H9 (cell line): ENCODE data around the gene ATG2A. TPM values are rescaled to one million over a fixed set of nuclear protein-coding genes. Genes with fewer than 3 reads are reported as not detected.

ENCODE experiments used
- DNase-seq: peaks from one replicate; pipeline ENCODE4 v3.0.0-alpha.2; 2017
- H2AFZ ChIP-seq: one replicate; pipeline ENCODE4 v1.6.1; 2013; ENCODE audit warnings: mild to moderate bottlenecking, low read length, control low read depth, moderate library complexity
- H2AK5ac ChIP-seq: 2 replicates; pipeline ENCODE4 v1.6.1; 2013; ENCODE audit warnings: low read length, control low read depth, mixed read lengths; ENCODE audit not compliant: insufficient read length
- H2BK120ac ChIP-seq: one replicate; pipeline ENCODE4 v1.6.1; 2013; ENCODE audit warnings: low read depth, mild to moderate bottlenecking, low read length, control low read depth, inconsistent platforms; ENCODE audit not compliant: poor library complexity, severe bottlenecking
- H2BK12ac ChIP-seq: 2 replicates; pipeline ENCODE4 v1.6.1; 2013; ENCODE audit warnings: low read length, control low read depth, mixed read lengths, low read depth; ENCODE audit not compliant: insufficient read length
- H2BK15ac ChIP-seq: 2 replicates; pipeline ENCODE4 v1.6.1; 2013; ENCODE audit warnings: low read depth, low read length, control low read depth
- H2BK20ac ChIP-seq: one replicate; pipeline ENCODE4 v1.6.1; 2013; ENCODE audit warnings: low read depth, mild to moderate bottlenecking, low read length, control low read depth, inconsistent platforms; ENCODE audit not compliant: poor library complexity, severe bottlenecking
- H2BK5ac ChIP-seq: 2 replicates; pipeline ENCODE4 v1.6.1; 2013; ENCODE audit warnings: low read length, control low read depth, mixed read lengths; ENCODE audit not compliant: insufficient read length
- H3K14ac ChIP-seq: 2 replicates; pipeline ENCODE4 v1.6.1; 2013; ENCODE audit warnings: low read length, control low read depth; ENCODE audit not compliant: insufficient read depth
- H3K18ac ChIP-seq: 2 replicates; pipeline ENCODE4 v1.6.1; 2013; ENCODE audit warnings: low read depth, mild to moderate bottlenecking, mixed read lengths, low read length, control low read depth; ENCODE audit not compliant: insufficient read length
- H3K23ac ChIP-seq: 2 replicates; pipeline ENCODE4 v1.6.1; 2013; ENCODE audit warnings: low read length, control low read depth, mixed read lengths, low read depth; ENCODE audit not compliant: insufficient read length
- H3K23me2 ChIP-seq: 2 replicates; pipeline ENCODE4 v1.6.1; 2013; ENCODE audit warnings: low read depth, mild to moderate bottlenecking, mixed read lengths, low read length, control low read depth; ENCODE audit not compliant: insufficient read length, poor library complexity, severe bottlenecking
- H3K27ac ChIP-seq: 2 replicates; pipeline ENCODE4 v1.5.1; 2013; ENCODE audit warnings: low read length, control low read depth, mixed read lengths, low read depth; ENCODE audit not compliant: insufficient read length
- H3K27me3 ChIP-seq: 2 replicates; pipeline ENCODE4 v1.6.1; 2013; ENCODE audit warnings: low read length, control low read depth, inconsistent platforms; ENCODE audit not compliant: insufficient read depth
- H3K4ac ChIP-seq: 2 replicates; pipeline ENCODE4 v1.6.1; 2013; ENCODE audit warnings: low read depth, mild to moderate bottlenecking, control low read depth, inconsistent platforms, low read length, moderate library complexity
- H3K4me1 ChIP-seq: 2 replicates; pipeline ENCODE4 v1.6.1; 2013; ENCODE audit warnings: low read length, control low read depth, inconsistent platforms; ENCODE audit not compliant: insufficient read depth
- H3K4me2 ChIP-seq: 2 replicates; pipeline ENCODE4 v1.6.1; 2013; ENCODE audit warnings: low read length, control low read depth, mixed read lengths; ENCODE audit not compliant: insufficient read length, insufficient read depth
- H3K56ac ChIP-seq: 2 replicates; pipeline ENCODE4 v1.6.1; 2013; ENCODE audit warnings: low read depth, mild to moderate bottlenecking, mixed read lengths, low read length, control low read depth; ENCODE audit not compliant: insufficient read length
- H3K79me1 ChIP-seq: 2 replicates; pipeline ENCODE4 v1.6.1; 2013; ENCODE audit warnings: low read depth, mild to moderate bottlenecking, moderate library complexity, low read length, control low read depth, inconsistent platforms; ENCODE audit not compliant: insufficient read depth, poor library complexity, severe bottlenecking
- H3K79me2 ChIP-seq: 2 replicates; pipeline ENCODE4 v1.6.1; 2013; ENCODE audit warnings: low read length, control low read depth, inconsistent platforms; ENCODE audit not compliant: insufficient read depth
- H3K9ac ChIP-seq: 2 replicates; pipeline ENCODE4 v1.6.1; 2013; ENCODE audit warnings: low read length, control low read depth, mixed read lengths; ENCODE audit not compliant: insufficient read length; ENCODE audit errors: extremely low read depth
- H3K9me3 ChIP-seq: one replicate; pipeline ENCODE4 v1.6.1; 2013; ENCODE audit warnings: low read depth, low read length, inconsistent platforms; ENCODE audit not compliant: control insufficient read depth
- H3T11ph ChIP-seq: one replicate; pipeline ENCODE4 v1.6.1; 2013; ENCODE audit warnings: mild to moderate bottlenecking, low read length, control low read depth, inconsistent platforms
- H4K20me1 ChIP-seq: one replicate; pipeline ENCODE4 v1.6.1; 2013; ENCODE audit not compliant: control insufficient read depth, insufficient read length, insufficient read depth
- H4K5ac ChIP-seq: 2 replicates; pipeline ENCODE4 v1.6.1; 2013; ENCODE audit warnings: low read depth, mild to moderate bottlenecking, mixed read lengths, low read length, control low read depth; ENCODE audit not compliant: insufficient read length
- H4K8ac ChIP-seq: replicated peaks from 2 replicates; pipeline ENCODE4 v1.6.1; 2013; ENCODE audit warnings: low read length, control low read depth, mixed read lengths, low read depth; ENCODE audit not compliant: insufficient read length
- H4K91ac ChIP-seq: 2 replicates; pipeline ENCODE4 v1.6.1; 2013; ENCODE audit warnings: low read depth, mild to moderate bottlenecking, moderate library complexity, mixed read lengths, low read length, control low read depth; ENCODE audit not compliant: insufficient read length
- H3K27ac Mint-ChIP-seq, 3 experiments: 2 replicates in 2 of 3; 3 replicates in 1 of 3; pipeline ENCODE4 v1.8.0; 2020 to 2021; ENCODE audit warnings: mixed read lengths in 3 of 3, mild to moderate bottlenecking in 1 of 3, moderate library complexity in 1 of 3
- H3K27me3 Mint-ChIP-seq: 2 replicates; pipeline ENCODE4 v1.8.0; 2021; ENCODE audit warnings: low read depth, mild to moderate bottlenecking, moderate library complexity, mixed read lengths
- H3K36me3 Mint-ChIP-seq, 3 experiments: 2 replicates in 2 of 3; 3 replicates in 1 of 3; pipeline ENCODE4 v1.8.0; 2020 to 2021; ENCODE audit warnings: low read depth in 3 of 3, mixed read lengths in 3 of 3; ENCODE audit not compliant: insufficient read depth in 1 of 3
- H3K4me1 Mint-ChIP-seq, 2 experiments: 2 replicates each; pipeline ENCODE4 v1.8.0; 2020; ENCODE audit warnings: mixed read lengths in 2 of 2
- H3K4me3 Mint-ChIP-seq, 2 experiments: 2 replicates in 1 of 2; 3 replicates in 1 of 2; pipeline ENCODE4 v1.8.0; 2020 to 2021; ENCODE audit warnings: mild to moderate bottlenecking in 2 of 2, mixed read lengths in 2 of 2, moderate library complexity in 1 of 2
- H3K9me3 Mint-ChIP-seq, 2 experiments: 2 replicates in 1 of 2; 3 replicates in 1 of 2; pipeline ENCODE4 v1.8.0; 2020; ENCODE audit warnings: mild to moderate bottlenecking in 2 of 2, mixed read lengths in 2 of 2, moderate library complexity in 1 of 2
- WGBS: extraction: QIAGEN DNeasy Blood & Tissue Kit; methylation state at CpG from one replicate; pipeline ENCODE4 v1.1.7; 2013; ENCODE audit warnings: missing lambda C conversion rate, low lambda C conversion rate, mixed read lengths; ENCODE audit not compliant: insufficient read length; ENCODE audit errors: extremely low coverage; 5-methylcytosine and 5-hydroxymethylcytosine counted together
- total RNA-seq: library from RNA; stranded (reverse); gene quantifications from 2 replicates; pipeline ENCODE4 v1.2.1, GENCODE V29; 2021
- TF ChIP-seq, protein P1 (sequence below): fragments of 200-600 bp; sonication (generic); conservative IDR thresholded peaks from 3 replicates; pipeline ENCODE4 v1.8.0; 2021; ENCODE audit warnings: antibody characterized with exemption, mild to moderate bottlenecking

The ATG2A gene
- total RNA-seq, 1 experiment from 2014 or later, result 21.3 TPM

GRCh38 chr11:64947208-64947814 is 30.3 kb upstream of the ATG2A start:
- no peak overlapping the region for H2BK20ac ChIP-seq
- no peak overlapping the region for H2BK15ac ChIP-seq
- no peak overlapping the region for H2BK12ac ChIP-seq
- no peak overlapping the region for H3K9ac ChIP-seq
- H4K20me1 ChIP-seq, result no peaks in the 10 kb centered on the region
- no peaks in the 10 kb centered on the region for H3K36me3 Mint-ChIP-seq
- H3K4me1 ChIP-seq, result no peaks in the 10 kb centered on the region
- no peak overlapping the region for H3K23ac ChIP-seq
- no peak overlapping the region for H2BK120ac ChIP-seq
- H2AK5ac ChIP-seq, result no peak overlapping the region
- no peak overlapping the region for H2BK5ac ChIP-seq
- no peaks in the 10 kb centered on the region for H3K79me2 ChIP-seq
- H3K4me2 ChIP-seq, result no peak overlapping the region
- H3T11ph ChIP-seq, result no peak overlapping the region
- H4K8ac ChIP-seq, result no peak overlapping the region
- no peaks in the 10 kb centered on the region for H3K9me3 Mint-ChIP-seq
- H3K18ac ChIP-seq, result no peak overlapping the region
- no peak for DNase-seq
- no peaks in the 10 kb centered on the region for H3K4me1 Mint-ChIP-seq
- no peak overlapping the region for H3K4me3 Mint-ChIP-seq
- H3K27ac ChIP-seq, result no peak overlapping the region
- no peak overlapping the region for H4K5ac ChIP-seq
- H3K27ac Mint-ChIP-seq, result no peak overlapping the region
- H3K79me1 ChIP-seq, result no peaks in the 10 kb centered on the region
- peak overlapping the region; percentile 17 for H2AFZ ChIP-seq
- WGBS, result no CpG with 5 or more reads among the region's 5 CpGs
- H4K91ac ChIP-seq, result no peak overlapping the region
- H3K4ac ChIP-seq, result no peak overlapping the region
- H3K27me3 Mint-ChIP-seq, result peaks cover 19% of the 10 kb centered on the region
- no peaks in the 10 kb centered on the region for H3K27me3 ChIP-seq
- H3K23me2 ChIP-seq, result no peaks in the 10 kb centered on the region
- H3K14ac ChIP-seq, result no peak overlapping the region
- H3K56ac ChIP-seq, result no peak overlapping the region
- TF ChIP-seq, protein P1, sequence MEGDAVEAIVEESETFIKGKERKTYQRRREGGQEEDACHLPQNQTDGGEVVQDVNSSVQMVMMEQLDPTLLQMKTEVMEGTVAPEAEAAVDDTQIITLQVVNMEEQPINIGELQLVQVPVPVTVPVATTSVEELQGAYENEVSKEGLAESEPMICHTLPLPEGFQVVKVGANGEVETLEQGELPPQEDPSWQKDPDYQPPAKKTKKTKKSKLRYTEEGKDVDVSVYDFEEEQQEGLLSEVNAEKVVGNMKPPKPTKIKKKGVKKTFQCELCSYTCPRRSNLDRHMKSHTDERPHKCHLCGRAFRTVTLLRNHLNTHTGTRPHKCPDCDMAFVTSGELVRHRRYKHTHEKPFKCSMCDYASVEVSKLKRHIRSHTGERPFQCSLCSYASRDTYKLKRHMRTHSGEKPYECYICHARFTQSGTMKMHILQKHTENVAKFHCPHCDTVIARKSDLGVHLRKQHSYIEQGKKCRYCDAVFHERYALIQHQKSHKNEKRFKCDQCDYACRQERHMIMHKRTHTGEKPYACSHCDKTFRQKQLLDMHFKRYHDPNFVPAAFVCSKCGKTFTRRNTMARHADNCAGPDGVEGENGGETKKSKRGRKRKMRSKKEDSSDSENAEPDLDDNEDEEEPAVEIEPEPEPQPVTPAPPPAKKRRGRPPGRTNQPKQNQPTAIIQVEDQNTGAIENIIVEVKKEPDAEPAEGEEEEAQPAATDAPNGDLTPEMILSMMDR, result no peak
- H3K9me3 ChIP-seq, result no peaks in the 10 kb centered on the region
